ENCODE data around the gene GGT5.
A peak's percentile ranks its signal among the peaks of the same experiment; 100 is the strongest.

The GGT5 gene

DNA sequence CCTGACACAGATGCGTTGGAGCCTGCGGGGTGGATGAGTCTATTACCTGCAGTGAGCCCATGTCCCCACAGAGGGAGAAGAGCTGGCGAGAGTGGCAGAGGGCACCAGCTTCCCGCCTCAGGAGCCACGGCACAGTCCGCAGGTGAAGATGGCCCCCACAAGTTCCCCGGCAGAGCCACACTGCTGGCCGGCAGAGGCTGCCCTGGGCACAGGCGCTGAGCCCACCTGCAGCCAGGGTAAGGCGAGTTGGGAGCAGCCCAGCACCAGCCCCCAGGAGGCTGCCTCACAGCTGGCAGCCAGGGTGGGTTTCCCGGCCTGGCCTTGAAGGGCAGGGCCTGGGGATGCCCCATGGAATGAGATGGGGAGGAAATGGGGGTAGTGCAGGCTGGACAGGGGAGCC lies 68.8 kb downstream of the GGT5 start:
- TF ChIP-seq, protein P1, sequence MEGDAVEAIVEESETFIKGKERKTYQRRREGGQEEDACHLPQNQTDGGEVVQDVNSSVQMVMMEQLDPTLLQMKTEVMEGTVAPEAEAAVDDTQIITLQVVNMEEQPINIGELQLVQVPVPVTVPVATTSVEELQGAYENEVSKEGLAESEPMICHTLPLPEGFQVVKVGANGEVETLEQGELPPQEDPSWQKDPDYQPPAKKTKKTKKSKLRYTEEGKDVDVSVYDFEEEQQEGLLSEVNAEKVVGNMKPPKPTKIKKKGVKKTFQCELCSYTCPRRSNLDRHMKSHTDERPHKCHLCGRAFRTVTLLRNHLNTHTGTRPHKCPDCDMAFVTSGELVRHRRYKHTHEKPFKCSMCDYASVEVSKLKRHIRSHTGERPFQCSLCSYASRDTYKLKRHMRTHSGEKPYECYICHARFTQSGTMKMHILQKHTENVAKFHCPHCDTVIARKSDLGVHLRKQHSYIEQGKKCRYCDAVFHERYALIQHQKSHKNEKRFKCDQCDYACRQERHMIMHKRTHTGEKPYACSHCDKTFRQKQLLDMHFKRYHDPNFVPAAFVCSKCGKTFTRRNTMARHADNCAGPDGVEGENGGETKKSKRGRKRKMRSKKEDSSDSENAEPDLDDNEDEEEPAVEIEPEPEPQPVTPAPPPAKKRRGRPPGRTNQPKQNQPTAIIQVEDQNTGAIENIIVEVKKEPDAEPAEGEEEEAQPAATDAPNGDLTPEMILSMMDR (IDR thresholded peaks at IDR 0.05): no peak

DNA sequence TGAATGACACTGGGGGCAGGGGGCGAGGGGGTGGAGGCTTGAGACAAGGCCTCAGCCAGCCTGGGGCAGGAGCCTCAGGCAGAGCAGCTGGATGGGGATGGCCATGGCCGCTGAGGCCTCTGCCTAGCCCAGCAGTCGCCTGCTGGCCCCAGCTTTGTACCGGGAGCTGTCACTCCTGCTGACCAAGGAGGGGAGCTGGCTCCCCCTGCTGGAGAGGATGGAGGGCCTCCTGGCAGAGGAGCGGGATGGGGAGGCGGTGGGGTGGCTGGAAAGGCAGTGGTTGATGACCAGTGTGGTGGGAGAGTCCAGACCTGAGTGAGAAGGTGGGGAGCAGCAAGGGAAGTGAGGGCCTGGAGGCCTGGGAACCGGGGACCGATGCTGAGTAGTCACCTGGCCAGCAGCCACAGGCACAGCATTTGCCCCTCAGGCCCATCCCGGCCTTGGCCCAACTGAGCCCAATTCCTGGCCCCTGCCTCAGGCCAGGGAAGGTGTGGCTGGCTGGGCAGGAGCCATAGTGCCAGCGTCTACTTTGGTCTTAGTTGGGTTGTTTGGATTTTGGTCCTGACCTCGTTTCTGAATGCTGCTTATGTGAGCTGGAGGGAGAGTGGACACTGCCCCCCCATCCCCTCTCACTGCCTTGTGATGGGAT lies 69.6 kb downstream of the GGT5 start:
- TF ChIP-seq, protein P1 (IDR thresholded peaks at IDR 0.05): peak; percentile 82

DNA sequence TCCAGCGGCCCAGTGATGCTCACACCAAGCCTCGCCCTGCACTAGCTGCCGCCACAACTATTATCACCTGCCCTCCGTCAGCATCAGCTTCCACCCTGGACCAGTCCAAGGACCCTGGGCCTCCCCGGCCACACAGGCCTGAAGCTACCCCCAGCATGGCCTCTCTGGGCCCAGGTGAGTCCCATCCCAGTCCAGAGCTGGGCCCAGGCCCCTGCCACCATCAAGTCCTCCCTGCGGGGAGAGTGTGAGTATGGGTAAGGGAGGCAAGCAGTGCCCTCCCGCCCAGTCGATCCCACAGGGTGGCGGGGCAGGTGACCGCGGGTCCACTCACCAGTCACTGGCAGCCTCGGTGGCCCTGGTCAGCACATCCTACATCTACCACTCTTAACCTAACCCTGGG lies 73.1 kb downstream of the GGT5 start:
- TF ChIP-seq, protein P1 (IDR thresholded peaks at IDR 0.05): no peak

DNA sequence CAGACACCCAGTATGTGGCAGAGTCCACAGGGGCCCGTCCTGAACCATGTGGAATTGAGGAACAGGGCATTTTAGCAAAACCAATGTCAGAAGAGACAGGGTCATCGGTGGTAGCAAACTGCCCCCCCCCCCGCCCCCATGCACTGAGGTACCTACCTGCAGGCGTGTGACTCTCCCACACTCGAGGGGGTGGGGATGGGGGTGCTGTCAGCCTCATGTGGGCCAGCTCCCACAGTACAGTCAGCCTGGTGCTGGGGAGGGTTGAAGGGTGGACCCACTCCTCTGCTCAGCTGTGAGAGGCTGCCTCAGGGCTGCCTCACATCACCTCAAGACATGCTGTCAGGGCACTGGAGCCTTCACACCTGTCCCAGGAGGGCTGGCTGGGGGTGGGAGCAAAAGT lies 74.2 kb downstream of the GGT5 start:
- TF ChIP-seq, protein P1 (IDR thresholded peaks at IDR 0.05): no peak

DNA sequence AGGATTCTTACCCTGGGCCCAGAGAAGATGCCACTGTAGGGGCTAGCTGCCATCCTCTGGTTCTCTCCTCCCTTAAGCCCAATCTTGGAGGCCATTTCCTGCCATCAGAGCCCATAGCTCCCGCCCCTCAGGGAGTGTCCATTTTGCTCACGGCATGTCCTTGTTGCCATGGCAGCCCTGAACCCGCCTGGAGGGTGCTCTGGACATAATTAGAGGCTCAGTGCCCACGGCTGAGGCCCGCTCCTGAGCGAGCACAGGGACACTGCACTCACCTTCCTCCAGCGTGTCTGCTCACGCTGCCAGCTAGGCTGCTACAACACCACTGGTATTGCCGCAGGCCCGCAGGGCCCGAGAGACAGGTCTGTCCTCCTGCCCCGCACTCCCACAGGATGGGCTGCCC lies 74.7 kb downstream of the GGT5 start:
- TF ChIP-seq, protein P1 (IDR thresholded peaks at IDR 0.05): no peak
